ENCODE measurements around the gene FMN1.
A peak's percentile ranks its signal among the peaks of the same experiment; 100 is the strongest.
"Not testable (repeated sequence)": the region's sequence is repeated elsewhere in the genome, so short reads cannot be mapped to it uniquely, and the experiment has no call there.

FMN1 gene

DNA sequence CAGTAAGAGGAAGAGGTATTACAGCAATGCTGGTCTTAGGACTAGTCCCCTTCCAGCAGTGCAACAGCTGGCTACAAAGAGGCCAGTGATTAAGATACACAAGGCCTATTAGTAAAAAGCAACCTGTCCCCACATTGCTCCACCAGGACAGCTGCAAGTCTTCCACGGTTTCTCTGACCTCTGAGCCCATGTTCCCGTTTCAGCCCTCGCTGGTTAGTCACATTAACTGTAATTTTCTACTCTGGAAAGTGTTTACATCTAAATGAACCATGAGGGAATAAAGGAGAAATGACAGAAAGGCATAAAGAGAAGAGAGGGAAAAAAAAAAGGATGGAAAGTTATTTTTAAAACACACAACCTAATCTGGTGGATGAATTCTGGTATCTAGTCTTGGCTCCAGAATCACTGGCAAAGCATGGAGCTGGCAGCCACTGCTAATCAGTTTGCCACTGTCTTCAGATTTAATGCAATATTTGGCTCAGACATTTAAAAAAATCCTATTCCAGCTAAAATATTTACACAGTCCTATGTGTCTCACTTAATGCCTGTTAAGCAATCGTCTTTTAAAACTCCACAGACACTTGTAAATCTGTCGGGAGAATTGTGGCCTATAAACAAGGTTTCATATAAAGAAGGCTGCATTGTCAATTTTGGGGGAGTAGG is 321.8 kb downstream of the FMN1 start:
- no peak for DNase-seq

DNA sequence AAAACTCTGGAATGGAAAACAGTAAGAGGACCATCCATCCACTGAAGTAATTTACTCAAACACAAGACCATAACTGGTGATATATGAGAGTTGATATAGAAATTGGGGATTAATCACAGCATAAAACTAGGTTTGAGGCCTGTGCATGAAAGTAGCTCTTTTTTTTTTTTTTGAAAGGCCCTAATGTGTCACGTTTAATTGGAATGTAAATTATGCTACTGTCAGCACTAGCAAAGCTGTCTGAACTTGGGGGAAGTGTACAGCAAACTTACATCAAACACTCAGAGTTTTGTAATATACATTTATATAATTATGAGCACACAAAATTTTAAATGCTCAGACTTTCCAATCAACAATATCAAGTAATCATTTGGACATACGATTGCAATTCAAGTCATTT is 322.6 kb downstream of the FMN1 start:
- DNase-seq: no peak

- DNase-seq: no peak
Observed at GRCh38 chr15:32870240-32871033, 324.1 kb downstream of the FMN1 start.

DNA sequence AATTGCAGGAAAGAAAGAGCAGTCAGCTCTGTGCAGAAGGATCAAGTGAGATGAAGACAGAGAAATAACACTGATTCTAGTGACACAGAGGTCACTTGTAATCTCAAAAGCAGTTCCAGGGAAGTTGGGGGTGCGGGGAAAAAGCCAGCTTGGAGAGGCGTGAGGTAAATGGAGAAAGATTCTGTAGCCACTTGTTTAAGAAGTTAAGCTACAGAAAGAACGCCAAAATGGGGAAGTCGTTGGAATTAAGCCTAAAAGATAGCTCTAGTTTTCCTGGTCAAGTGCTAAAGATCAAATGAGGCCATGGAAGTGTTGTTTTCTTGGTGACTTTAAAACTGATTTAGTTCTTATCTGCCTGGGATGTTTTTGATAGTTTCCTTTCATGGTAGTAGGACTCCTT is 324.7 kb downstream of the FMN1 start:
- DNase-seq: no peak

DNA sequence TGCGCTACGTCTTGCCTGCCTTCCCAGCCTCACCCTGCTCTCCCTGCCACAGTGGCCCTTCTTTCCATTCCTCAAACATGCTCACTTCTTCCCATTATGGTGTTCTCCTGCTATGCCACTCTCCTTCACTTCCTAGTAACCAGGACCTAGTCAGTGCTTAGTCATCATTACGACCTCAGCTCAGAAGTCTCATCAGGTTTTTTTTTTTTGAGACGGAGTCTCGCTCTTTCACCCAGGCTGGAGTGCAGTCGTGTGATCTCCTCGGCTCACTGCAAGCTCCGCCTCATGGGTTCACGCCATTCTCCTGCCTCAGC is 327.2 kb downstream of the FMN1 start:
- no peak for DNase-seq

DNA sequence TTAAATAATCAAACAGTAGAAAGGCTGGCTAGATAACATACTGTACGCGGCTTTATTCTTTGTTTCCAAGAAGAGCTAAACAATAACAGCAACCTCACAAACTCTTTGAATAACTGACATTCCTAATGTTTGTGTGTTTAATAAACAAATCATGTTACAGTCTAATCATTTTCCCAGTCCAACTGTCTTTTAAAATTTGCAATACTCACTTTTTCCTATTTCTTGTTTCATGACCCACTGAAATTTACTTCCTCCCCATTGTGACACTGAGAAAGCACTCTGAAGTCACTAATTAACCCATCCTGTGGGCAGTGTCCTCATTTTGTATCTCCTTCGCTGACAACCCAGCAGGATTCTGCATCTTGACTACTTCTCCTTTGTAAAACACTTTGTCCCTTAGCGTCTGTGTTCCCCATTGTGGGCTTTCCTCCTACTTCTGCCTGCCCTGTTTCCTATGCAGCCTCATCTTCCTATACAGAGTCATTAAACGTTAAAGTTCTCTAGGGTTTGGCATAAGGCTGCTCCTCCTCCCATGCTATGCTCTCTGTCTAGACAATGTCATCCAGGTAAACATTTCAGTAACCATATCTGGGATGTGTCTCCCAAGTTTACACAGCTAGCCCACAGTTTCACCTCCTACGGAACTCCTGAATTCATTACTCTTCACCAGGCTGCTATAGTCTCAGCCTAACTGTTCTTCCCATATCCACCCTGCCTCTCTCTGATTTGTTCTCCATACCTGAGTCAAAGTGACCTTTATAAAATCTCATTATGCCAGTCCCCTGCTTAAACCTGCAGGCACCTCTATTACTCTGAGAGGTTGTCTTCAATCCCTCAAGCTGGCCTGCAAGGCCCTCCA is 327.8 kb downstream of the FMN1 start:
- no peak for DNase-seq

DNA sequence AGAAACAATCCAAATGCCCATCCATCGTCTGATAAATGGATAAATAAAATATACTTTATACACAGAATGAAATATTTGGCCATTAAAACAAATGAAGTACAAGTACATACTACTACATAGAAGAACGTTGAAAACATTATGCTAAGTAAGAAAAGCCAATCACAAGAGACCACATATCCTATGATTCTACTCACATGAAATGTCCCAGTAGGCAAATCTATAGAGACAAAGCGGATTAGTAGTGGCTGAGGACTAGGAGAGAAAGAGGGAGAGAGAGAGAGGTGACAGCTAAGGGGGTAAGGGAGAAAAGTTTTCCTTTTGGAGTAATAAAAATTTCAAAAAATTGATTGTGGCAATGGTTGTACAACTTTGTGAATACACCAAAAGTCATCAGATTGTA is 329.7 kb downstream of the FMN1 start:
- no peak for DNase-seq

- no peak for DNase-seq
Observed at GRCh38 chr15:32864051-32864450, 330.5 kb downstream of the FMN1 start.

DNA sequence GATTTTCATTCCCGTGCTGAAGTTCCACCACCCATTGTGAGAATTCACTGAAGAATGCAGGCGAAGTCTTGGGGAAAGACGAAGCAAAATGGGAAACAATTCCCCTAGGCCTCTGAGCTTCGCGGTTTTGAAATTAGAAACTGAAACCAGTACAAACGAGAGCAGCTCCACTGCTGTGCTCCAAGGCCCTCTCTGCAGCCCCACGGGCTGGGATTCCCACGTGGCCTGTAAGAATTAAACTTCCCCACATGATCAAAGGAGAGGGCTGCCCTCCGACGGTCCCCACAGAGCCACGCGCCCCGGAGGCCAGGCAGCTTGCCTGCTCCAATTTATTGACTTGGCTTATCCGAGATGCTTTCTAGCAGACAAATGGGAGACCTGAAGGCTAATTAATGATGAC is 332.8 kb downstream of the FMN1 start:
- no peak for DNase-seq

DNA sequence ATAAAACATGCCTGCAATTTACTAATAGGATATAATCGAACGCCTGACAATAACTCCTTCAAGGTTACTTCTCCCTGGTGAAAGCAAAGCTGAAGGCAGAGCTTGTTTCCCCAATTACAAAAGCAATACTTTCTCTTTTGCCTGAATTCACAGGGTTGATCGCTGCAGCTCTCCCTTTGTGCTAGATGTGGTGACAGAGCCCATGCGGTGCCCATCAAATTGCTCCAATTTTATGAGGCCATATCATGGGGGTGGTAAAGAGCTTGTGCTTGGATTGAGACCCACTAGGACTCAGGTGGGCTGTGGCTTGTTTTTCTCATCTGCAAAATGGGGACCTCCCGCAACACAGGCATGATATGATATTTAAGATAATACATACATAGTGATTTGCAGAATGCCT is 333.3 kb downstream of the FMN1 start:
- DNase-seq: no peak

DNA sequence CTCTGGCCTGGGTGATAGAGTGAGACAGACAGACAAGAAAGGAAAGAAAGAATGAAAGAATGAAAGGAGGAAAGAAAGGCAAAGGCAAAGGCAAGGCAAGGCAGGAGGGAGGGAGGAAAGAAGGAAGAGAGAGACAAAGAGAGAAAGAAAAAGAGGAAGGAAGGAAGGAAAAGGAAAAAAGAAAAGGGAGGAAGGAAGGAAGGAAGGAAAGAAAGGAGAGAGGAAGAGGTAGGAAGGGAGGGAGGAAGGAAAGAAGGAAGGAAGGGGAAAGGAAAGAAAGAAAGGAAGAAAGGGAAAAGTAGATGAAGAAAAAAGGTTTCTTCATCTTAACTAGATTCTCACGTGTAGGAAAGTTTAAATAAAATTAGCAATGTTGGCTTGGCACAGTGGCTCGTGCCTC is 334.5 kb downstream of the FMN1 start:
- DNase-seq: no peak

DNA sequence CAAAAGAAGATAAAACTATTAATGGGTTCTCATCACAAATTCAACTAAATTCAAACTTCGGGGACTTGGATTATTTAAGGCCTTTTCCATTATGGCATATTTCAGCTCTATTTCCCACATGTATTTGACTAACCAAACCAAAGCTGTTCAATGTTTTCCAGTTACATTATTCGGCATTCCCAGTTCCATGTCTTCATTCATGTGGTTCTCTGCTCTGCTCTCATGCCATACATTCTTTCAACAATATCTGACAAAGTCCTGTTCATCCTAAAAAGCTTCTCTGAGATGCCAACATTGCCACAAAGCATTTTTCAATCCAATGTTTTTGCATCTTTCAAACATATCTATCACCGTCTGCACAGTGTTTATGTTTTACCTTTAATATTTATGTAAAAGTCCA is 335.3 kb downstream of the FMN1 start:
- DNase-seq: no peak

DNA sequence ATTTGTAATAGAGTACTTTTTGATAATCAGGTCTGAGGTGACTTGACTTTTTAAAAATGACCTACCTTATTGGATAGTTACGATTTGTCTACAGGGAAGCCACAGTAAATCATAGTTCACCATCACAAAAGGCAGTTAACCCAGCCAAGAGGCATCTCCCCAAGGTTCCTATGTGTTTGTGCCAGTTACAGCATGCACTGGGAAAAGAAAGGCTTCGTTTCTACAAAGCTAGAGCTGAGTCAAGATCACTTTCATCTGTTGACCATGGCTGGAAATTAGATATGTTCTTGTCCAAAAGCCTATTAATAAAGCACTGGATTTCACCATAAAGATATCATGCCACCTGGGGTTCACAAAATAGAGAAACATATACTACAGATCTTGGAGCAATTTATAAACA is 336.8 kb downstream of the FMN1 start:
- DNase-seq: no peak

GRCh38 chr15:32856753-32857152 is 337.8 kb downstream of the FMN1 start:
- DNase-seq: no peak

DNA sequence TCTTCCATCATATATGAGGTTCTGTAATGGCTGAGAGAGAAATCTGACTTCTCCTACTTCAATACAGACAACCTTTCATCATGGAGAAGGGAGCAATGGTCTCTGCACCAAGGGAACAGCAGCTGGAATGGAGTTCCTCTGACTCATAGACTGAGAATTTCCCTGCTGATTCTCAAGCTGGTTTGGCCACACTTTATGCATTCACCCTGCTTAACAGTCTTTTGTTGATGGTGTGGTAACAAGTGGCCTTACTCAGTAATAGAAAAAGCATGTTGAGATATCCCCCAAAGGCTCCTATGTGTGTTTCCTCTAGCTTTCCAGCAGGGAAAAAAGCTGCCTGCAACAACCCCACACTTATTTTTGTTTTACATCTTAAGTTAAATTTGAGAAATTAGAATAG is 338.6 kb downstream of the FMN1 start:
- DNase-seq: no peak

GRCh38 chr15:32853592-32853991 is 340.9 kb downstream of the FMN1 start:
- DNase-seq: no peak

GRCh38 chr15:32852771-32853170 is 341.7 kb downstream of the FMN1 start:
- no peak for DNase-seq

- DNase-seq: no peak
Observed at GRCh38 chr15:32852017-32852416, 342.5 kb downstream of the FMN1 start.

DNA sequence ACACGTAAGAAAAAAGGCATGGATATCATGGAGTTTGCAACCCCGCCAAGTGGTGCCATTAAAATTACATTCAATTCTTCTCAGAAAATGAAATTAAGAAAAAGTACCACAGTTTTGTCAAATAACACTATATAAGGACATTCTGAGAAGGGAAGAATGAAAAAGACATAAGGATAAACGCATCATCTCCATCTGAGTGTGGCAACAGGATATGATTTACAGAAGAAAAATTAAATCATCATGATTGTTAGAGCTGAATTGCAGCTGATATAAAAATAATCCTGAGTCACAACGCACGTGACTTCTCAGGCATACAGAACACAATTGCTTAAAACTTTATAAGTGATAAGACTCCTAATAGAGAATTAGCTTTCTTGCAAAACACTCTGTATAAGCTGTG is 342.9 kb downstream of the FMN1 start:
- no peak for DNase-seq

DNA sequence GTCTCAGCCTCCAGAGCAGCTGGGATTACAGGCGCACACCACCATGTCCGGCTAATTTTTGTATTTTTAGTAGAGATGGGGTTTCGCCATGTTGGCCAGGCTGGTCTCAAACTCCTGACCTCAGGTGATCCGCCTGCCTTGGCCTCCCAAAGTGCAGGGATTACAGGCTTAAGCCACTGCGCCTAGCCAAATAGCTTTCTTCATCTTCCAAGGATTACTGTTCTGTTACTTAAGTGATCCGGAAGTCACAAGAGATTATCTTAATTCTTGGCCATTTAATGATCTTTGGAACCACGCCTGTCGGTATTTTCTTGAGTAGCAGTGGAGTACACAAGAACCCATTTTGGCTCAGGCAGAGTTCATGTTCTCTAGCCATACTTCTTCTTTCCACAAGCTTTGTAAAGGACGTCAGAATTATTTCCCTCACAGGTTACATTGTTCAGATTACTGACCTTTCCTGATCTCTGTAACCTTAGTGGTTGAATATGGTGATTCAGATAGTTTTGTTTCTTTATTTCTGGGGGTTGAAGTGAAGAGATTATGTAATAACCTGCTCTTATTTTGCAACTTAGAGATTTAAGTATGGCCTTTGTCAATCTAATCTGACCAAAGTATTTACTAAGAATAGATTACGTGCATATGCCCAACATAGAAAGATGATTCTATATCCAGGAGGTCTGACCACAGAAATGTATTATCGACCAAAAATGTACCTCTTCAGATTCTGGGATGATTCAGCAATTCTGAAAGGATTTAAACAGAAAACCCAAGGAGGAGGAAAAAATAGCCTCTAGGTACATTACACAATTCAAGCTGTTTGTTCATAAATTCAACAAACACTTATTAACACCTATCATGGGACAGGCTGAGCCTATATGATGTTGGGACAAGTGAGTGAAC is 344.5 kb downstream of the FMN1 start:
- no peak for DNase-seq

GRCh38 chr15:32846671-32847070 is 347.8 kb downstream of the FMN1 start:
- DNase-seq: not testable (repeated sequence)

GRCh38 chr15:32844118-32844711 is 350.3 kb downstream of the FMN1 start:
- DNase-seq: peak; percentile 8

Data from NCI-H345 (cell line).